Esophagus muscularis mucosa (tissue), 4 donors: ENCODE data around the gene ADAM23.

Experiments
- EP300 ChIP-seq: sonication (generic); formaldehyde crosslinking; IDR thresholded peaks from one replicate; pipeline ENCODE4 v1.6.1; 2017; ENCODE audit warnings: antibody characterized with exemption
- POLR2A ChIP-seq: fragments of 450-650 bp; IDR thresholded peaks from one replicate; pipeline ENCODE4 v1.6.1; 2017; ENCODE audit warnings: antibody characterized with exemption, moderate library complexity, mild to moderate bottlenecking, low read depth
- POLR2AphosphoS5 ChIP-seq, 2 donors: sonication (generic); formaldehyde crosslinking; IDR thresholded peaks; one replicate each; pipeline ENCODE4 v1.6.1; 2017; ENCODE audit warnings: antibody characterized with exemption in 2 of 2
- TF ChIP-seq, protein P1 (sequence below), 3 experiments: fragments of 200-600 bp in 2 of 3; fragments of 450-650 bp in 1 of 3; sonication (generic) in 2 of 3; IDR thresholded peaks; one replicate each; pipeline ENCODE4 v1.5.1; 2017 to 2019; ENCODE audit warnings: antibody characterized with exemption in 3 of 3, mild to moderate bottlenecking in 2 of 3, moderate library complexity in 1 of 3

DNA sequence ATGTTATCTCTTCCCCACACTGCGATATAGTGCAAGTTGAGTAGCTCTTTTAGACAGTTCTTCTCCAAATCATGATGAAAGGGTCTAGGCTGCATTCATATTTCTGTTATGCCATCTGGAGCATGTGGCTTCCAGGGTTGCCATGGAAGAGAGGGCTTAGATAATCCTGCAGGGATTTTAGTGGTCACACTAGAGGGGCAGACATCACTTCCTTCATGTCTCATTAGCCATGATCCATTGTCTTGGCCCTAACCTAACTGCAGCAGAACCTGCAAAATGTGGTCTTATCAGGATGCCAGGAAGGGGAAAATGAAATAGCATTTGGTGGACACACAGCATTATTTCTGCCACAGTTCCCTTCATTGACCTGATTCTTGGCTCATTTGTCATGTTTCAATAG is 83.1 kb downstream of the ADAM23 start:
- TF ChIP-seq, protein P1, sequence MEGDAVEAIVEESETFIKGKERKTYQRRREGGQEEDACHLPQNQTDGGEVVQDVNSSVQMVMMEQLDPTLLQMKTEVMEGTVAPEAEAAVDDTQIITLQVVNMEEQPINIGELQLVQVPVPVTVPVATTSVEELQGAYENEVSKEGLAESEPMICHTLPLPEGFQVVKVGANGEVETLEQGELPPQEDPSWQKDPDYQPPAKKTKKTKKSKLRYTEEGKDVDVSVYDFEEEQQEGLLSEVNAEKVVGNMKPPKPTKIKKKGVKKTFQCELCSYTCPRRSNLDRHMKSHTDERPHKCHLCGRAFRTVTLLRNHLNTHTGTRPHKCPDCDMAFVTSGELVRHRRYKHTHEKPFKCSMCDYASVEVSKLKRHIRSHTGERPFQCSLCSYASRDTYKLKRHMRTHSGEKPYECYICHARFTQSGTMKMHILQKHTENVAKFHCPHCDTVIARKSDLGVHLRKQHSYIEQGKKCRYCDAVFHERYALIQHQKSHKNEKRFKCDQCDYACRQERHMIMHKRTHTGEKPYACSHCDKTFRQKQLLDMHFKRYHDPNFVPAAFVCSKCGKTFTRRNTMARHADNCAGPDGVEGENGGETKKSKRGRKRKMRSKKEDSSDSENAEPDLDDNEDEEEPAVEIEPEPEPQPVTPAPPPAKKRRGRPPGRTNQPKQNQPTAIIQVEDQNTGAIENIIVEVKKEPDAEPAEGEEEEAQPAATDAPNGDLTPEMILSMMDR (IDR thresholded peaks at IDR 0.05): no peak
- no peak for TF ChIP-seq POLR2AphosphoS5 (IDR thresholded peaks at IDR 0.05)
- no peak for TF ChIP-seq EP300
- no peak for TF ChIP-seq POLR2A
